Activated naive CD4-positive, alpha-beta T cell treated with anti-CD3 and anti-CD28 coated beads, Interleukin-2, amount 10 ng/mL, durations not matched to agents 7 days and 5 days (primary cell): ENCODE measurements around the gene SORCS1.

Experiments
- CTCF ChIA-PET: fragments of 350-600 bp; sonication (Branson Sonifier 250); formaldehyde crosslinking; loops from one replicate; lab custom pipeline; 2021; ENCODE audit warnings: antibody characterized with exemption; lab: Charles Lee
- DNase-seq: peaks from one replicate; pipeline ENCODE4 v3.0.0-alpha.2; 2020
- H3K27ac Mint-ChIP-seq: one replicate; pipeline ENCODE4 v1.8.0; 2021; ENCODE audit warnings: mild to moderate bottlenecking, moderate library complexity, mixed read lengths
- H3K27me3 Mint-ChIP-seq: one replicate; pipeline ENCODE4 v1.8.0; 2021; ENCODE audit warnings: mild to moderate bottlenecking, mixed read lengths
- H3K36me3 Mint-ChIP-seq: one replicate; pipeline ENCODE4 v1.8.0; 2021; ENCODE audit warnings: mixed read lengths
- H3K4me1 Mint-ChIP-seq: one replicate; pipeline ENCODE4 v1.8.0; 2021; ENCODE audit warnings: mixed read lengths
- H3K4me3 Mint-ChIP-seq: one replicate; pipeline ENCODE4 v1.8.0; 2021; ENCODE audit warnings: mild to moderate bottlenecking, moderate library complexity, mixed read lengths
- H3K9me3 Mint-ChIP-seq: one replicate; pipeline ENCODE4 v1.8.0; 2021; ENCODE audit warnings: mixed read lengths

Gene SORCS1

DNA sequence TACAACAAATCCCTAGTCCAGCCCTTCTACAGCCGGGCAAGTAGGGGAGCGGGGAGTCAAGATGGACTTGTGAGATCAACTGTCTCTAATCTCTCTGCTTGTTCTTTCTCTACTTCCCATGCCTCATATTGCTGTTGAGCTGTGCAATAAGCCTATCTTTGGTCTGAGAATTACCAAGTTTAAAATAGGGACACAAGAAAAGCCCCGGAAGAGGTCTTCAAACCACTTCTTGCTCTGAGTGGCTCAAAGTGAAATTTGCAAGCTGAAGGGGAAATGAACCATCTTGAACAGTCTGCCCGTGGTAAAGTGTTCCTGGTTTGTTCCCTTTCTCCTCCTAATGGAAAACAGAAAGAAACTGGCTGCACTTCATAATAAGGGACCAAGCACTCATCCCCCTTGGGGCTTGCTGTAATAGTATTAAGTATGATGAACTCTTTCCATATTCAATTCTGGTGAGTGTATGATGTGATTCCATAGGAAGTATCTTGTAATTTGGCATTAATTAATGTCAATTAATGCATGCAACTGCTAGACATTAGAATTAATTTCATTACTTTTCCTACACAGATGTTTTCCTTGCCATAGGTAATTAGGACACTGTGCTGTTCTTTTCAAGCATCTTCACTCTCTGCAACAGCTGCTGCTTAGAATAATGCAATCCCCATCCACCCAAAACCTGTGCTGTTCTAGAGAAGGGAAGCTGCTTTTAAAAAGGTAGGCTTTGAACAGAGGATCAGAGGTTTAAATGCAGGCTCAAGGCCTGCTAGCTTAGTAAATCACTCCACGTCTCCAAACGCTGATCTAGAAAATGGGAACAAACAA is 449.6 kb downstream of the SORCS1 start:
- no peak for DNase-seq
- Mint-ChIP-seq H3K36me3 (no peaks in the 10 kb centered on the region), H3K27me3 (no peaks in the 10 kb centered on the region), H3K9me3 (no peaks in the 10 kb centered on the region), H3K4me1 (no peaks in the 10 kb centered on the region), H3K4me3 (no peak overlapping the region), H3K27ac (no peak overlapping the region)
- CTCF ChIA-PET = no interaction called here

GRCh38 chr10:106713846-106714245 is 450.7 kb downstream of the SORCS1 start:
- Mint-ChIP-seq H3K4me3 (no peak overlapping the region), H3K4me1 (no peaks in the 10 kb centered on the region), H3K36me3 (no peaks in the 10 kb centered on the region), H3K27me3 (no peaks in the 10 kb centered on the region), H3K27ac (no peak overlapping the region), H3K9me3 (no peaks in the 10 kb centered on the region)
- CTCF ChIA-PET = interaction anchor here (1.4 kb wide), 1 partner anchor 10 kb away, joined by 3 read pairs; no protein-coding TSS in a partner anchor
- DNase-seq = no peak

DNA sequence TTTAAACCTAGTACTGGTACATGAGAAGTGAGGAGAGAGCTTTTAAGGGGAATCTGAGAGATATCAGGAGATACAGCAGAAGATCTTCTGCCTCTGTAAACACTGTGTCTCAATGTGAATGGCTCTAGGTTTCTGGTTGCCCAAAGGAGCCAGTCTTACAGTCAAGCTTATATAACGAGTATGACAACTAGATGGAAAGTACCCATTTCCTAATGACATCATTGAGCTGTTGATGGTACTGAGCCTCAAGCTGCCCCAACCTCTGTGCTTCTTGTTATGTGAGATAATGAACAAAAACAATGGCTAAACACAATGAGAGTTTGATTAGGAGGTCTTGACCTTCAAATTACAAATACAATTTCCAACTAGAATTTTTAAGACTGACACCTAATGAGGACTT is 451.5 kb downstream of the SORCS1 start:
- H3K36me3 Mint-ChIP-seq = no peaks in the 10 kb centered on the region
- H3K4me1 Mint-ChIP-seq = no peaks in the 10 kb centered on the region
- no peak overlapping the region for H3K27ac Mint-ChIP-seq
- no peaks in the 10 kb centered on the region for H3K9me3 Mint-ChIP-seq
- CTCF ChIA-PET = interaction anchor here (1.4 kb wide), 1 partner anchor 9 kb away, joined by 3 read pairs; no protein-coding TSS in a partner anchor
- no peak for DNase-seq
- H3K4me3 Mint-ChIP-seq = no peak overlapping the region
- H3K27me3 Mint-ChIP-seq = no peaks in the 10 kb centered on the region

DNA sequence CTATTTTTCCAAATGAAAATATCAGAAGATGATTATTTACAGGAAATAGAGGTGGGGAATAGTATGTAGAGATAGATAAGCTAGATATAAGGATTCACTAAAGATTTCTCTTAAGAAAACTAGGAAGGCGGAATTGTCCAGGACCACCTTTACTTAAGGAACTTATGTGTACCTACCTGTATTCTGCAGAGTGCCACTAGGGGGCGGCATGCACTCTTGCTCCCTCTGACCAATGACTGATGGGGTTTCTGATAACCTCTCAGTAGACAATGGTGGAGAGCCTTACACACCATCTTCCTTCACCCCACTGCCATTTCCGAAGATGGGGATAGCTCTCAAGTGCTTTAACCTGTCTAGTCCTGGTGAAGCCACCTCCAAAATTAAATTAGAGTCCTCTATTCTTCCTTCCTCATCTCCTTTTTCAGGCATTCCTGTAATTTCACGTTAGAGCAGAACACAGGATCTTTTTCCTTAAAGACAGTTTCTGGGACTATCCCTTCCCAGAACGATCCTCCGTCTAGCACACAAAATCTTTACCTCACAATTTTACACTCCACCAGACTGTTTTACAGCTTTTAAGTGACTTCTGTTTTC is 453.1 kb downstream of the SORCS1 start:
- H3K4me3 Mint-ChIP-seq = no peak overlapping the region
- no peaks in the 10 kb centered on the region for H3K36me3 Mint-ChIP-seq
- H3K9me3 Mint-ChIP-seq = no peaks in the 10 kb centered on the region
- DNase-seq = peak; percentile 53
- no peaks in the 10 kb centered on the region for H3K4me1 Mint-ChIP-seq
- no peak overlapping the region for H3K27ac Mint-ChIP-seq
- CTCF ChIA-PET = interaction anchor here (0.7 to 1.2 kb wide), 4 partner anchors 8 to 1649 kb away, joined by 3 to 4 read pairs (median 3); no protein-coding TSS in a partner anchor
- no peaks in the 10 kb centered on the region for H3K27me3 Mint-ChIP-seq

GRCh38 chr10:106708506-106708905 is 456.0 kb downstream of the SORCS1 start:
- H3K36me3 Mint-ChIP-seq = no peaks in the 10 kb centered on the region
- no peak for DNase-seq
- H3K4me3 Mint-ChIP-seq = no peak overlapping the region
- H3K4me1 Mint-ChIP-seq = no peaks in the 10 kb centered on the region
- H3K27me3 Mint-ChIP-seq = no peaks in the 10 kb centered on the region
- no peaks in the 10 kb centered on the region for H3K9me3 Mint-ChIP-seq
- H3K27ac Mint-ChIP-seq = no peak overlapping the region
- CTCF ChIA-PET = no interaction called here

DNA sequence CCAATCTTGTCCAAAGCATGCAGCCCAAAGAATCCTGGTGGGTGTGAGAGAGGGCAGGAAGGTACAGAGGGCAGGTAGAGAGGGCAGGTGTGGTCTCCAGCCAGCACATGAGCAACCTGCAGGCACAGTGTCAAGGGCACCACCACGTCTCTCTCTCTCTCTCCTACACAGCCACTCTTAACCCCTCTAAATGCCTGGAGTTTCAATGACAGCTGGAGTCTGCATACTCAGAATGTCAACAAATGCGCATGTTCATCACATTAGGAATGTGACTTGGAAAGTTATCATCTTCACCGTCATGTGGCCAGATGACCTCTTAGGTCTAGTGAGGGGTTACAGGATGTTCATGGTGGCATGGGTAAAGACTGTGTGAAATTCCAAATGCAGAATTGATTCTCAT is 456.8 kb downstream of the SORCS1 start:
- H3K4me1 Mint-ChIP-seq = no peaks in the 10 kb centered on the region
- CTCF ChIA-PET = no interaction called here
- no peaks in the 10 kb centered on the region for H3K36me3 Mint-ChIP-seq
- H3K27ac Mint-ChIP-seq = no peak overlapping the region
- no peak overlapping the region for H3K4me3 Mint-ChIP-seq
- no peaks in the 10 kb centered on the region for H3K9me3 Mint-ChIP-seq
- DNase-seq = no peak
- H3K27me3 Mint-ChIP-seq = no peaks in the 10 kb centered on the region

GRCh38 chr10:106706127-106706526 is 458.4 kb downstream of the SORCS1 start:
- Mint-ChIP-seq H3K4me1 (no peaks in the 10 kb centered on the region), H3K4me3 (no peak overlapping the region), H3K9me3 (no peaks in the 10 kb centered on the region), H3K27ac (no peak overlapping the region), H3K27me3 (no peaks in the 10 kb centered on the region), H3K36me3 (no peaks in the 10 kb centered on the region)
- CTCF ChIA-PET = interaction anchor here (1.2 to 1.7 kb wide), 3 partner anchors 505 to 1839 kb away, joined by 3 to 5 read pairs (median 3); no protein-coding TSS in a partner anchor
- DNase-seq = no peak

DNA sequence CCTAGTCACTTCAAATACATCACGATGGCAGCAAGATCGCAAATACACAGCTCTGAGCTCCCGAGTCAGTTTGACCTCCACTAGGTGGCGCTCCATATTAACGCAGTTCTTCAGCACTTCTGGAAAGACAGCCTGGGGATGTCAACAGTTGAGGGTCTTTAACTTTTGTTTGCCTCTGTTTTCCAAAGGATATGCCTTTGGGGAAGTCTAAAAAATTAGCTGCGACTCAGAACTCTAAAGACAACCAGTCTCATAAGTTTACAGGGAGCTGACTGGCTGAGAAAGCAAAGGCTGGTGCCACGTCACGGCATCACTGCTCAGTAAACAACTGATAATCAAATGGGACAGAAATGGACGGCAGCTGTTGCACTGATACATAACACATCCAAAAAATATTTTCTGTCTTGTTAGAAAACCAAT is 458.8 kb downstream of the SORCS1 start:
- H3K4me1 Mint-ChIP-seq = no peaks in the 10 kb centered on the region
- H3K4me3 Mint-ChIP-seq = no peak overlapping the region
- no peaks in the 10 kb centered on the region for H3K27me3 Mint-ChIP-seq
- CTCF ChIA-PET = interaction anchor here (0.6 to 1.7 kb wide), 4 partner anchors 46 to 1839 kb away, joined by 3 to 5 read pairs (median 3); no protein-coding TSS in a partner anchor
- H3K36me3 Mint-ChIP-seq = no peaks in the 10 kb centered on the region
- DNase-seq = peak; percentile 50
- no peak overlapping the region for H3K27ac Mint-ChIP-seq
- no peaks in the 10 kb centered on the region for H3K9me3 Mint-ChIP-seq

DNA sequence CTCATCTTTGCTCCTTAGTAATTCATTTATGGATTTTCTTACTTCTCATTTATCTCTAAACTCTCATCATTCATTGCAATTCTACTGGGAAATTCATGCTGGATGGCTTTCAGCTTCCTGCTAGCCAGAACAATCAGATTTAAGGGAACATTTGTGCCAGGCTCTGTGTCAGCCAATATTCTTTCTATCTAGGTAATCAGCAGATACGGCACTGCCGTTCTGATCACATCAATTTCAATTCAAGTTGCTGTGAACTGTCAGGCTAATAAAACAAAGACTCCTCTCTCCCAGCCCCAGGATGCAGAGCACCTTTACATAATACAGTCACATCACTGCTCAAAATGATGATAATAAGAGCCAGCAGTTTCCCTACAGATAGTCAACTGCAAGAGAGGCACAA is 468.3 kb downstream of the SORCS1 start:
- H3K9me3 Mint-ChIP-seq = no peaks in the 10 kb centered on the region
- H3K27ac Mint-ChIP-seq = no peak overlapping the region
- H3K27me3 Mint-ChIP-seq = no peaks in the 10 kb centered on the region
- CTCF ChIA-PET = no interaction called here
- no peak overlapping the region for H3K4me3 Mint-ChIP-seq
- no peak for DNase-seq
- no peaks in the 10 kb centered on the region for H3K4me1 Mint-ChIP-seq
- H3K36me3 Mint-ChIP-seq = no peaks in the 10 kb centered on the region

DNA sequence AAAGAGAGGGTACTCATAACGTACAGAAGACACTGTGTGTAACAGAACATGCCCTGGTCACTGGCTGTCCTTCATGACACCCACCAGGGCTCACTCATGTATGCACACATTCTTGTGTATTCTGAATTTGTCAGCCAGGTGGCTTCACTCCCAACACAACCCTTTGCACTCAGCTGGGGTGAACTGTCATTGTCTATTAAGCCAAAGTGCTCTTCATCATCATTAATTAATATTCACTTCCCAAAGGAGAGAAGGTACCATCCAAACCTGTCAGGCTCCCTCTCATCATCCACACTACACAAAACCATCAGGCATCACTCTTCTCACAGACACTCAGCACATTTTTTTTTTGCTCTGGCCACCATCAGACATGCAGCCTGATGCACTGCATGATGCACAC is 469.8 kb downstream of the SORCS1 start:
- H3K9me3 Mint-ChIP-seq = no peaks in the 10 kb centered on the region
- H3K27me3 Mint-ChIP-seq = no peaks in the 10 kb centered on the region
- no peak for DNase-seq
- no peak overlapping the region for H3K4me3 Mint-ChIP-seq
- H3K4me1 Mint-ChIP-seq = no peaks in the 10 kb centered on the region
- H3K27ac Mint-ChIP-seq = no peak overlapping the region
- CTCF ChIA-PET = no interaction called here
- H3K36me3 Mint-ChIP-seq = no peaks in the 10 kb centered on the region

- Mint-ChIP-seq H3K4me1 (no peaks in the 10 kb centered on the region), H3K27me3 (no peaks in the 10 kb centered on the region), H3K4me3 (no peak overlapping the region), H3K36me3 (no peaks in the 10 kb centered on the region), H3K27ac (no peak overlapping the region), H3K9me3 (no peaks in the 10 kb centered on the region)
- CTCF ChIA-PET = no interaction called here
- no peak for DNase-seq
Measured at GRCh38 chr10:106682175-106682574, 482.3 kb downstream of the SORCS1 start.

- CTCF ChIA-PET = no interaction called here
- Mint-ChIP-seq H3K4me1 (no peaks in the 10 kb centered on the region), H3K9me3 (no peaks in the 10 kb centered on the region), H3K36me3 (no peaks in the 10 kb centered on the region), H3K27ac (no peak overlapping the region), H3K27me3 (no peaks in the 10 kb centered on the region), H3K4me3 (no peak overlapping the region)
- DNase-seq = no peak
Measured at GRCh38 chr10:106680061-106680460, 484.4 kb downstream of the SORCS1 start.

GRCh38 chr10:106679314-106679713 is 485.2 kb downstream of the SORCS1 start:
- Mint-ChIP-seq H3K9me3 (no peaks in the 10 kb centered on the region), H3K27ac (no peak overlapping the region), H3K27me3 (no peaks in the 10 kb centered on the region), H3K4me1 (no peaks in the 10 kb centered on the region), H3K36me3 (no peaks in the 10 kb centered on the region), H3K4me3 (no peak overlapping the region)
- CTCF ChIA-PET = no interaction called here
- no peak for DNase-seq

GRCh38 chr10:106672517-106673175 is 491.9 kb downstream of the SORCS1 start:
- no peaks in the 10 kb centered on the region for H3K27me3 Mint-ChIP-seq
- no peak overlapping the region for H3K27ac Mint-ChIP-seq
- H3K36me3 Mint-ChIP-seq = no peaks in the 10 kb centered on the region
- CTCF ChIA-PET = no interaction called here
- no peak for DNase-seq
- no peak overlapping the region for H3K4me3 Mint-ChIP-seq
- no peaks in the 10 kb centered on the region for H3K4me1 Mint-ChIP-seq
- H3K9me3 Mint-ChIP-seq = peaks cover 4% of the 10 kb centered on the region
